Omental fat pad (tissue), 4 donors: ENCODE data around the gene ZBTB21. TPM values are rescaled to one million over a fixed set of nuclear protein-coding genes. Genes with fewer than 3 reads are reported as not detected.

Source experiments
- ATAC-seq: fragments of 150-250 bp; one replicate; pipeline ENCODE4 v1.9.1; 2016; ENCODE audit warnings: mild to moderate bottlenecking, moderate library complexity; ENCODE audit not compliant: low FRiP score
- DNase-seq: peaks from one replicate; pipeline ENCODE4 v3.0.0-alpha.2; 2019; ENCODE audit warnings: low spot score
- total RNA-seq, 4 donors: library from RNA; depleted of rRNA; stranded (reverse); fragments of >200 nt; gene quantifications; one replicate each; pipeline ENCODE4 v1.1.0, GENCODE V29; 2016
- TF ChIP-seq, protein P1 (sequence below), 3 donors: fragments of 450-650 bp; IDR thresholded peaks; one replicate each; pipeline ENCODE4 v1.5.1; 2016 to 2017; ENCODE audit warnings: antibody characterized with exemption in 3 of 3, mild to moderate bottlenecking in 3 of 3, moderate library complexity in 2 of 3

Gene ZBTB21
- total RNA-seq, 4 donors from 2014 or later: 11.6 to 27.8 (median 18.9) TPM

DNA sequence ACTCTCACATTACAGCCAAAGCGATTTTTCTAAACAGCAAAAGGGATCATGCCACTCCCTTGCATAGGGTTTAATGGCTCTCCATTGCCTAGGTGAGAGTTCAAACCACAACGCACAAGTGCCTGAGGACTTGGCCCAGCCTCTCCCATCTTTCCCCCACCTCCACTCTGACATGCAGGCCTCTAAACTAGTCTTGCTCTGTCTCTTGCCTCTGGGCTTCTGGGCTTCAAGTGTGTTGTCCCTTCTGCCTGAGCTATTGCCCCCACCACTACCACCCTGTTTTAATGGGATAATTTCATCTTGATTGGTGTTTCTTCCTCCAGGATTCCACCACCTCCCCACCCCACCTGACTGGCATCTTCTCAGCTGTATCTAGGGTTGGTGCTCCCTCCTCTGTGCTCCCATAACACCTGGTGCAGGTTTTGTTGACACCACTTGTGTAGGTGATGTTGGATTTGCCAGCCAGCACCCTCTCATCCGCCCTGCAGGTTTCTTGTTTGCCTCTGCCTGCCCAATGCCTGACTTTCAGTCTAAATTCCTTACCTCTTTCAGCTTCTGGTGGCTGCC is 2.7 kb upstream of the ZBTB21 start:
- TF ChIP-seq, protein P1, sequence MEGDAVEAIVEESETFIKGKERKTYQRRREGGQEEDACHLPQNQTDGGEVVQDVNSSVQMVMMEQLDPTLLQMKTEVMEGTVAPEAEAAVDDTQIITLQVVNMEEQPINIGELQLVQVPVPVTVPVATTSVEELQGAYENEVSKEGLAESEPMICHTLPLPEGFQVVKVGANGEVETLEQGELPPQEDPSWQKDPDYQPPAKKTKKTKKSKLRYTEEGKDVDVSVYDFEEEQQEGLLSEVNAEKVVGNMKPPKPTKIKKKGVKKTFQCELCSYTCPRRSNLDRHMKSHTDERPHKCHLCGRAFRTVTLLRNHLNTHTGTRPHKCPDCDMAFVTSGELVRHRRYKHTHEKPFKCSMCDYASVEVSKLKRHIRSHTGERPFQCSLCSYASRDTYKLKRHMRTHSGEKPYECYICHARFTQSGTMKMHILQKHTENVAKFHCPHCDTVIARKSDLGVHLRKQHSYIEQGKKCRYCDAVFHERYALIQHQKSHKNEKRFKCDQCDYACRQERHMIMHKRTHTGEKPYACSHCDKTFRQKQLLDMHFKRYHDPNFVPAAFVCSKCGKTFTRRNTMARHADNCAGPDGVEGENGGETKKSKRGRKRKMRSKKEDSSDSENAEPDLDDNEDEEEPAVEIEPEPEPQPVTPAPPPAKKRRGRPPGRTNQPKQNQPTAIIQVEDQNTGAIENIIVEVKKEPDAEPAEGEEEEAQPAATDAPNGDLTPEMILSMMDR (IDR thresholded peaks at IDR 0.05): no peak
- no peak for DNase-seq
- no peak for ATAC-seq

DNA sequence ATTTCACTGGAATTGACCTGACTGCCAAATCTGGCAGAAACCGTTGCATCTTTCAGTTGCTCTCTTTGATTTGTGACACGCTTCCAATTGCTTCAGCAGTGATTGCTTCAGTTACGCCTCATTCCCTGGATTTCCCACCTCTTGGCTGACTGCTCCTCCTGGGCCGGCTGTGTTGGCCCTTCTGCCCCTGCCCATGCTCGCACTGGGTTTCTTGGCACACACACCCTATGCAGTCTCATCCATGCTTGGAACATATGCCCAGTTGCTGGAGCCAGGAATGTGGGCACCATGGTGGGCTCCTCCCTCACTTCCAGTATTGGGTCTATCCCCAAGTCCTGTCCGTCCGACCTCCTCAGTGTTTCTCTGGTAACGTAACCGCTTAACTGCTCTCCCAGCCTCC is 2.2 kb upstream of the ZBTB21 start:
- DNase-seq (no peak), ATAC-seq (no peak)
- TF ChIP-seq, protein P1 (IDR thresholded peaks at IDR 0.05): no peak

- ATAC-seq (peak; percentile 35), DNase-seq (no peak)
- TF ChIP-seq, protein P1 (IDR thresholded peaks at IDR 0.05): no peak
These were observed 641 bp upstream of the ZBTB21 start for GRCh38 chr21:42010507-42011495.

- DNase-seq (peak; percentile 58), ATAC-seq (peak; percentile 43)
- TF ChIP-seq, protein P1 (IDR thresholded peaks at IDR 0.05): no peak
These were observed 936 bp downstream of the ZBTB21 start for GRCh38 chr21:42009018-42009830.

GRCh38 chr21:42007356-42007940 is 2.7 kb downstream of the ZBTB21 start:
- DNase-seq (no peak), ATAC-seq (no peak)
- TF ChIP-seq, protein P1 (IDR thresholded peaks at IDR 0.05): no peak

- ATAC-seq (no peak), DNase-seq (no peak)
- TF ChIP-seq, protein P1 (IDR thresholded peaks at IDR 0.05): no peak
These were observed 3.4 kb downstream of the ZBTB21 start for GRCh38 chr21:42006765-42007164.
